Lower lobe of right lung (tissue), 2 donors: Measurements from ENCODE around the gene TICRR. TPM values are rescaled to one million over a fixed set of nuclear protein-coding genes. Genes with fewer than 3 reads are reported as not detected.

Source experiments
- ATAC-seq, 2 donors: fragments of 200-7000 bp; cut with Tn5 transposase; one replicate each; pipeline ENCODE4 v1.9.1; 2020 to 2022; ENCODE audit warnings: mild to moderate bottlenecking in 2 of 2, moderate library complexity in 2 of 2
- DNase-seq: peaks from one replicate; pipeline ENCODE4 v3.0.0-alpha.2; 2020
- H3K27ac ChIP-seq: fragments of 200-600 bp; one replicate; pipeline ENCODE4 v1.8.0; 2022
- H3K27me3 ChIP-seq: fragments of 200-600 bp; one replicate; pipeline ENCODE4 v1.8.0; 2022; ENCODE audit warnings: low read depth
- H3K36me3 ChIP-seq: fragments of 200-600 bp; one replicate; pipeline ENCODE4 v1.8.0; 2022; ENCODE audit warnings: mild to moderate bottlenecking
- H3K4me1 ChIP-seq: fragments of 200-600 bp; one replicate; pipeline ENCODE4 v1.8.0; 2022
- H3K4me3 ChIP-seq: fragments of 200-600 bp; one replicate; pipeline ENCODE4 v1.8.0; 2022; ENCODE audit warnings: mild to moderate bottlenecking
- H3K9me3 ChIP-seq: fragments of 200-600 bp; one replicate; pipeline ENCODE4 v1.8.0; 2022
- CTCF ChIP-seq: fragments of 200-600 bp; IDR thresholded peaks from one replicate; pipeline ENCODE4 v1.8.0; 2022; ENCODE audit warnings: antibody characterized with exemption, mild to moderate bottlenecking
- intact Hi-C: fragments of 100-400 bp; cut with DNase I; formaldehyde crosslinking; loops from one replicate; pipeline ENCODE4 v1.11.0; 2022
- total RNA-seq: library from RNA; stranded (reverse); fragmentation: NEBNext Ultra II Directional; extraction: Animal tissue kit (Norgen Biotek cat#: 25700); gene quantifications from one replicate; pipeline ENCODE4 v1.2.1, GENCODE V29; 2021
- donor health status: DM: no; HTN: yes; CAD: no; lungs with severe emphysema.

The TICRR gene
- total RNA-seq, 1 donor from 2014 or later: 0.32 TPM

GRCh38 chr15:89669941-89670340 lies 94.7 kb downstream of the TICRR start:
- H3K27ac ChIP-seq: no peak overlapping the region
- H3K27me3 ChIP-seq: no peaks in the 10 kb centered on the region
- intact Hi-C loops: no loop called here
- DNase-seq (no peak), ATAC-seq (no peak)
- TF ChIP-seq CTCF: no peak
- H3K36me3 ChIP-seq: no peaks in the 10 kb centered on the region
- H3K9me3 ChIP-seq: no peaks in the 10 kb centered on the region
- no peak overlapping the region for H3K4me3 ChIP-seq
- H3K4me1 ChIP-seq: peaks cover 5% of the 10 kb centered on the region

- DNase-seq: no peak
- Histone ChIP-seq H3K4me1 (no peaks in the 10 kb centered on the region), H3K27ac (no peak overlapping the region), H3K4me3 (no peak overlapping the region), H3K27me3 (no peaks in the 10 kb centered on the region), H3K9me3 (no peaks in the 10 kb centered on the region), H3K36me3 (no peaks in the 10 kb centered on the region)
- intact Hi-C loops: no loop called here
- no peak for TF ChIP-seq CTCF
- ATAC-seq: no peak
Measured at GRCh38 chr15:89670971-89671560, 95.8 kb downstream of the TICRR start.

- H3K27ac ChIP-seq: no peak overlapping the region
- intact Hi-C loops: no loop called here
- H3K4me1 ChIP-seq: no peaks in the 10 kb centered on the region
- no peaks in the 10 kb centered on the region for H3K27me3 ChIP-seq
- no peaks in the 10 kb centered on the region for H3K9me3 ChIP-seq
- no peak overlapping the region for H3K4me3 ChIP-seq
- ATAC-seq: no peak
- DNase-seq: no peak
- TF ChIP-seq CTCF: no peak
- no peaks in the 10 kb centered on the region for H3K36me3 ChIP-seq
Measured at GRCh38 chr15:89671687-89672086, 96.4 kb downstream of the TICRR start.

- no peak for DNase-seq
- Histone ChIP-seq H3K4me3 (no peak overlapping the region), H3K27me3 (no peaks in the 10 kb centered on the region), H3K36me3 (no peaks in the 10 kb centered on the region), H3K4me1 (no peaks in the 10 kb centered on the region), H3K9me3 (no peaks in the 10 kb centered on the region), H3K27ac (no peak overlapping the region)
- no peak for TF ChIP-seq CTCF
- intact Hi-C loops: no loop called here
- ATAC-seq: no peak
Measured at GRCh38 chr15:89672221-89673164, 97.2 kb downstream of the TICRR start.

- peak; percentile 22 for TF ChIP-seq CTCF
- H3K9me3 ChIP-seq: no peaks in the 10 kb centered on the region
Measured at GRCh38 chr15:89673165-89673512, 97.9 kb downstream of the TICRR start.

More at GRCh38 chr15:89673165-89673512, 97.9 kb downstream of the TICRR start:
- H3K4me1 ChIP-seq: no peaks in the 10 kb centered on the region
- H3K27ac ChIP-seq: no peak overlapping the region
- ATAC-seq (peak in 1 of 2 donors; percentile 34), DNase-seq (no peak)
- no peaks in the 10 kb centered on the region for H3K36me3 ChIP-seq
- intact Hi-C loops: no loop called here
- no peaks in the 10 kb centered on the region for H3K27me3 ChIP-seq
- no peak overlapping the region for H3K4me3 ChIP-seq
